CD4-positive, alpha-beta T cell (primary cell): ENCODE measurements around the gene ATXN7L3. TPM values are rescaled to one million over a fixed set of nuclear protein-coding genes. Genes with fewer than 3 reads are reported as not detected.

Source experiments
- ATAC-seq: fragments of 200-7000 bp; cut with Tn5 transposase; one replicate; pipeline ENCODE4 v1.10.0; 2022; ENCODE audit warnings: mild to moderate bottlenecking; ENCODE audit not compliant: poor library complexity
- CTCF ChIA-PET: fragments of 350-600 bp; sonication (Branson Sonifier 250); formaldehyde crosslinking; loops from one replicate; lab custom pipeline; 2021; ENCODE audit warnings: antibody characterized with exemption, inconsistent platforms; lab: Charles Lee
- POLR2A ChIA-PET: fragments of 350-600 bp; sonication (Branson Sonifier 250); formaldehyde crosslinking; loops from one replicate; lab custom pipeline; 2021; ENCODE audit warnings: antibody characterized with exemption, inconsistent platforms; lab: Charles Lee
- DNase-seq, 14 experiments: peaks; one replicate each; pipeline ENCODE4 v3.0.0-alpha.2; 2013 to 2020; ENCODE audit warnings: mixed read lengths in 2 of 14
- H3K27ac ChIP-seq, 2 donors: one replicate each; pipeline versions ENCODE4 v1.5.1 to v1.7.0; 2013; ENCODE audit warnings: low read length in 2 of 2, low read depth in 1 of 2, mild to moderate bottlenecking in 1 of 2
- H3K27me3 ChIP-seq, 2 experiments: 1 replicate in 1 of 2; 2 replicates in 1 of 2; pipeline versions ENCODE4 v1.6.1 to v1.7.0; 2013; ENCODE audit warnings: low read length in 2 of 2, control low read depth in 1 of 2, mild to moderate bottlenecking in 1 of 2, moderate library complexity in 1 of 2; ENCODE audit not compliant: insufficient read depth in 2 of 2, control insufficient read depth in 1 of 2
- H3K36me3 ChIP-seq: one replicate; pipeline ENCODE4 v1.6.1; 2013; ENCODE audit warnings: low read length, control low read depth; ENCODE audit not compliant: insufficient read depth
- H3K4me1 ChIP-seq: one replicate; pipeline ENCODE4 v1.6.1; 2013; ENCODE audit warnings: low read length, control low read depth; ENCODE audit not compliant: insufficient read depth
- H3K4me3 ChIP-seq: one replicate; pipeline ENCODE4 v1.5.1; 2013; ENCODE audit warnings: mild to moderate bottlenecking, low read length, moderate library complexity
- H3K9me3 ChIP-seq, 2 experiments: 1 replicate in 1 of 2; 2 replicates in 1 of 2; pipeline versions ENCODE4 v1.6.1 to v1.7.0; 2013; ENCODE audit warnings: low read length in 2 of 2, mild to moderate bottlenecking in 2 of 2, control low read depth in 1 of 2, moderate library complexity in 1 of 2; ENCODE audit not compliant: control insufficient read depth in 1 of 2, insufficient read depth in 1 of 2
- H3K27ac Mint-ChIP-seq: one replicate; pipeline ENCODE4 v1.8.0; 2020; ENCODE audit warnings: mixed read lengths
- H3K27me3 Mint-ChIP-seq: one replicate; pipeline ENCODE4 v1.8.0; 2021; ENCODE audit warnings: mixed read lengths
- H3K36me3 Mint-ChIP-seq: one replicate; pipeline ENCODE4 v1.8.0; 2021; ENCODE audit warnings: low read depth, mixed read lengths
- H3K4me1 Mint-ChIP-seq: one replicate; pipeline ENCODE4 v1.8.0; 2021; ENCODE audit warnings: low read depth, mixed read lengths
- H3K4me3 Mint-ChIP-seq: one replicate; pipeline ENCODE4 v1.8.0; 2020; ENCODE audit warnings: mild to moderate bottlenecking, mixed read lengths
- H3K9me3 Mint-ChIP-seq: one replicate; pipeline ENCODE4 v1.8.0; 2020; ENCODE audit warnings: mixed read lengths
- intact Hi-C, 2 experiments: fragments of 100-400 bp; cut with DNase I in 1 of 2; cut with micrococcal nuclease in 1 of 2; formaldehyde crosslinking; loops; one replicate each; pipeline versions ENCODE4 v1.15.1 to v1.9.0; 2023 to 2025; cut with DNase I, micrococcal nuclease
- polyA plus RNA-seq, 2 donors: library from polyadenylated mRNA; unstranded; fragments of 120-200 nt; gene quantifications; one replicate each; pipeline ENCODE4 v1.2.1, GENCODE V29; 2013
- total RNA-seq, 174 experiments: library from RNA in 2 of 174; stranded (reverse) in 2 of 174; gene quantifications; one replicate each; pipeline ENCODE4 v1.2.3 and lab custom pipeline; 2021 to 2026
- TF ChIP-seq, protein P1 (sequence below): fragments of 200-600 bp; IDR thresholded peaks from one replicate; pipeline ENCODE4 v1.8.0; 2022; ENCODE audit warnings: antibody characterized with exemption, mild to moderate bottlenecking

The ATXN7L3 gene, protein sequence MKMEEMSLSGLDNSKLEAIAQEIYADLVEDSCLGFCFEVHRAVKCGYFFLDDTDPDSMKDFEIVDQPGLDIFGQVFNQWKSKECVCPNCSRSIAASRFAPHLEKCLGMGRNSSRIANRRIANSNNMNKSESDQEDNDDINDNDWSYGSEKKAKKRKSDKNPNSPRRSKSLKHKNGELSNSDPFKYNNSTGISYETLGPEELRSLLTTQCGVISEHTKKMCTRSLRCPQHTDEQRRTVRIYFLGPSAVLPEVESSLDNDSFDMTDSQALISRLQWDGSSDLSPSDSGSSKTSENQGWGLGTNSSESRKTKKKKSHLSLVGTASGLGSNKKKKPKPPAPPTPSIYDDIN
- 10 to 100 TPM; 85.2 to 99.2 TPM for total RNA-seq
- 65.6 TPM for polyA plus RNA-seq (2013, experiment 1 of 2)
- polyA plus RNA-seq (2013, experiment 2 of 2) = 59.9 TPM
- 84.7 to 155 (median 124) reads per million in 172 experiments for total RNA-seq (lab: John Stamatoyannopoulos, UW)

DNA sequence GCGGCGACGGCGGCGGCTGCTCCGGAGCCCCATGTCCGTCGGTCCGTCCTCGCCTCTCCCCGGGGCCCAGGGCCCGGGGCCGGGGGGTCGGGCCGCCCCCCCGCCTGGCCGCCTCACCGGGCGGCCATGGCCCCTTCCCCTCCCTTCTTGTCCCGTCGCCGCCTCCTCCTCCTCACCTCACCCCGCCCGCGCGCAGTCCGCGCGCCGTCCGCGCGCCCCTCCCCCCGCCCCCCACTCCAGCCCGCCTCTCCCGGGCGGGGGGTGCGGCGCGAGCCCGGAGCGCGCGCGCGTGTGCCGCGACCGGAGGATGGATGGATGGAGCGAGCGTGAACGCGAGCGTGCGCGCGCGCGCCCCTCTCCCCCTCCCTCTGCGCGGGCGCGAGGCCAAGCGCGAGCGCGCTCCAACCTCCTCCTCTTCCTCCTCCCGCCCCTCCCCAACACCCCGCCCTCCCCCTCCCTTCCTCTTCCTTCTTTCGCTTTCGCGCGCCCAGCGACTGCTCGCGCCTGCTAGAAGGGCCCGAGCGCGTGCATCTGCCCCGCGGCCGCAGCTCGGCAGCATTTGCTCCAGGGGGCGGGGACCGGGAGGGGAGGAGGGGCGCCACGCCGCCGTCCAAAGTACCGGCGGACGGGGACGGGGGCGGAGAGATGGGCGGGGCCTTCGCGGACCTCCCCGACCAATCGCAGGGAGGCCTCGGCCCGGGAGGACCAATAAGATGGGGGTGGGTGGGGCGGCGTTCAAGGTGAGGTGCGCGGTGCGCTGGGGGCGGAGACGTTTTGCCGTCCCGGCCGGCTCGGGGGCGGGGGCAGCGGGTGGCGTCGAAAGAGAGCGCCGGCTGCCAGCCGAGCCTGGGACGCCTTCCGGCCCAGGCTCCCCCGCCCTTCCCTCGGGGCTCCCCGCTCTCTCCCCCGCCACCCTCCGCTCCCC, at the start of gene ATXN7L3:
Gene ATXN7L3 (minus strand): TSS at position 332 of the 925 bp plus-strand sequence. CDS start 1,814 bp downstream, outside the sequence.
- peaks cover 46% of the 10 kb centered on the region for H3K4me1 Mint-ChIP-seq
- DNase-seq (peak; percentile 99 to 100 (median 99)), ATAC-seq (peak; percentile 80)
- H3K27me3 Mint-ChIP-seq = no peaks in the 10 kb centered on the region
- Histone ChIP-seq H3K36me3 (peaks cover 24% of the 10 kb centered on the region), H3K4me3 (peak within 1 kb of the TSS; percentile 94), H3K27me3 (no peaks in the 10 kb centered on the region), H3K9me3 (no peaks in the 10 kb centered on the region), H3K27ac (peak within 1 kb of the TSS; percentile 83 to 87), H3K4me1 (peaks cover 45% of the 10 kb centered on the region)
- peak within 1 kb of the TSS; percentile 93 for H3K4me3 Mint-ChIP-seq
- H3K27ac Mint-ChIP-seq = peak within 1 kb of the TSS; percentile 93
- intact Hi-C loops = loop anchor here (1.0 to 5.0 kb wide), 4 partner anchors 16 to 133 kb away; partner anchors contain the start of genes HROB (in 1 of the 2), LSM12 (in 1 of the 2) and UBTF (in 1 of the 2)
- TF ChIP-seq, protein P1, sequence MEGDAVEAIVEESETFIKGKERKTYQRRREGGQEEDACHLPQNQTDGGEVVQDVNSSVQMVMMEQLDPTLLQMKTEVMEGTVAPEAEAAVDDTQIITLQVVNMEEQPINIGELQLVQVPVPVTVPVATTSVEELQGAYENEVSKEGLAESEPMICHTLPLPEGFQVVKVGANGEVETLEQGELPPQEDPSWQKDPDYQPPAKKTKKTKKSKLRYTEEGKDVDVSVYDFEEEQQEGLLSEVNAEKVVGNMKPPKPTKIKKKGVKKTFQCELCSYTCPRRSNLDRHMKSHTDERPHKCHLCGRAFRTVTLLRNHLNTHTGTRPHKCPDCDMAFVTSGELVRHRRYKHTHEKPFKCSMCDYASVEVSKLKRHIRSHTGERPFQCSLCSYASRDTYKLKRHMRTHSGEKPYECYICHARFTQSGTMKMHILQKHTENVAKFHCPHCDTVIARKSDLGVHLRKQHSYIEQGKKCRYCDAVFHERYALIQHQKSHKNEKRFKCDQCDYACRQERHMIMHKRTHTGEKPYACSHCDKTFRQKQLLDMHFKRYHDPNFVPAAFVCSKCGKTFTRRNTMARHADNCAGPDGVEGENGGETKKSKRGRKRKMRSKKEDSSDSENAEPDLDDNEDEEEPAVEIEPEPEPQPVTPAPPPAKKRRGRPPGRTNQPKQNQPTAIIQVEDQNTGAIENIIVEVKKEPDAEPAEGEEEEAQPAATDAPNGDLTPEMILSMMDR = no peak
- ChIA-PET POLR2A (interaction anchor here (0.5 to 8.5 kb wide), 9 partner anchors 9 to 949 kb away, joined by 3 to 181 read pairs (median 5); partner anchors contain the start of genes HDAC5, HEXIM1, SLC25A39 and TMEM101), CTCF (interaction anchor here (0.8 to 4.0 kb wide), 2 partner anchors 10 to 13 kb away, joined by 3 to 20 read pairs; partner anchors contain the start of gene TMUB2)
- no peaks in the 10 kb centered on the region for H3K9me3 Mint-ChIP-seq
- peaks cover 48% of the 10 kb centered on the region for H3K36me3 Mint-ChIP-seq

DNA sequence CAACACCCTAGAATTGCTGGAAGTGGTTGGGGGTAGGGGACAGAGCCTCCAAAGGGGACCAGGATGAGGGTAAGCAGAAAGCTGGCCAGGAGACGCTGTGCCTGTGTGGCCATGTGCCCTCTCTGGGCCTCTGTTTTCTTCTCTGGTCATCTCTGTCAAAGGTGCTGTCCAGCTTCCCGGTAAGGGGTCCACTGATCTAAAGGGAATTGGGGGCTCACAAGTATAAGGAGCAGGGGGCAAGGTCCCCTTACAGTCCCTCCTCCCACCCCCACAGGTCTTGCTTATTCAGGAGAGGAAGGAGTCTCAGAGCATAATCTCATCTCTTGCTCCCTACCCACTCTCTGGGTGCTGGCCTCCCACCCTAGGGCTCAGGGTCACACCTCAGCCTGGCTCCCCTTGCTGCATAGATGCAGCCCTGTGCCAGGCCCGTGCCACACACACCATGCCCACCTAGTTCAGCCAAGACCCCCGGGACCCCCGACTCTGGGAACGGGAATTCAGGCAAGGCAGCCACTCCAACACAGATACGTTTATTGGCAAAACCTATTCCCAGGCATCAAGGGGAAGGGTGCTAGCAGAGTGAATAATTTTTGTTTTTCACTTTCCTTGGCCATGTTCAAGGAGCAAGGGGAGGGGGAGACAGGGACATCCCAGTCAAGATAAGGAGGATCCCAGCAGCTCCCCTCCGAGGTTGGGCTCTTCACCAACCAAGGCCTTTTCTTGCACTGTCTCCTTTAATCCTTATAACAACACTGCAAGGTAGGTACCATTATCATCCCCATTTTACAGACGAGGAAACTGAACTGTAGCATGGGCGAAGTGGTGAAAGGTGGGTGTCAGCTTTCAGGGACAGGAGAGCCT, 48.4 kb upstream of the ATXN7L3 start:
- H3K4me3 ChIP-seq = no peak overlapping the region
- Mint-ChIP-seq H3K9me3 (no peaks in the 10 kb centered on the region), H3K36me3 (no peaks in the 10 kb centered on the region), H3K27me3 (no peaks in the 10 kb centered on the region), H3K4me1 (peaks cover 54% of the 10 kb centered on the region), H3K27ac (peak overlapping the region; percentile 33), H3K4me3 (no peak overlapping the region)
- H3K36me3 ChIP-seq = no peaks in the 10 kb centered on the region
- POLR2A ChIA-PET = interaction anchor here (0.7 to 4.1 kb wide), 4 partner anchors 27 to 880 kb away, joined by 3 to 34 read pairs (median 3); partner anchors contain the start of gene UBTF
- CTCF ChIA-PET = no interaction called here
- TF ChIP-seq, protein P1 = no peak
- no peaks in the 10 kb centered on the region for H3K27me3 ChIP-seq
- no peaks in the 10 kb centered on the region for H3K9me3 ChIP-seq
- peaks cover 38% of the 10 kb centered on the region for H3K4me1 ChIP-seq
- DNase-seq (no peak), ATAC-seq (no peak)
- intact Hi-C loops = loop anchor here in 1 of 2 experiments (2.0 kb wide), 1 partner anchor 27 kb away; no protein-coding TSS in a partner anchor
- H3K27ac ChIP-seq = no peak overlapping the region
